ENCODE data around the gene GNAO1.

The GNAO1 gene

GRCh38 chr16:56347670-56348069 lies 156.4 kb downstream of the GNAO1 start:
- POLR2A ChIA-PET = no interaction called here
- H3K36me3 ChIP-seq (ENCODE audit: control insufficient read depth in 2 of 2, insufficient read depth in 1 of 2, low read length in 2 of 2) = no peaks in the 10 kb centered on the region
- no peak for TF ChIP-seq ZNF280C (tag by site-specific recombination; IDR thresholded peaks at IDR 0.05)
- no peak for TF ChIP-seq ZNF10 (tag by site-specific recombination; IDR thresholded peaks at IDR 0.05)
- TF ChIP-seq ZNF704 (tag by site-specific recombination; IDR thresholded peaks at IDR 0.05) = no peak
- no peak for TF ChIP-seq HOXD13 (CRISPR knock-in tag; IDR thresholded peaks at IDR 0.05; ENCODE audit: borderline replicate concordance)
- no peak for TF ChIP-seq ZNF830 (tag by site-specific recombination; IDR thresholded peaks at IDR 0.05; ENCODE audit: low read depth)
- TF ChIP-seq OSR2 (tag by site-specific recombination; IDR thresholded peaks at IDR 0.05) = no peak
- TF ChIP-seq ZNF776 (tag by site-specific recombination; IDR thresholded peaks at IDR 0.05; ENCODE audit: borderline replicate concordance) = no peak
- H3K4me3 ChIP-seq (ENCODE audit: low read depth, low read length) = no peak overlapping the region
- H3K4me1 ChIP-seq (ENCODE audit: control insufficient read depth, insufficient read depth, low read length) = no peaks in the 10 kb centered on the region
- CTCF ChIA-PET = interaction anchor here (0.5 to 4.0 kb wide), 2 partner anchors 9 to 146 kb away, joined by 3 to 25 read pairs; no protein-coding TSS in a partner anchor
- no peaks in the 10 kb centered on the region for H3K9me3 ChIP-seq (ENCODE audit: control insufficient read depth, insufficient read depth, low read depth, low read length)
- H3K27ac ChIP-seq (ENCODE audit: extremely low read depth, low read depth, low read length) = no peak overlapping the region

- H3K36me3 ChIP-seq (ENCODE audit: control insufficient read depth in 2 of 2, insufficient read depth in 1 of 2, low read length in 2 of 2) = no peaks in the 10 kb centered on the region
- CTCF ChIA-PET = interaction anchor here (0.5 to 4.0 kb wide), 3 partner anchors 8 to 147 kb away, joined by 3 to 25 read pairs (median 3); no protein-coding TSS in a partner anchor
- H3K27ac ChIP-seq (ENCODE audit: extremely low read depth, low read depth, low read length) = no peak overlapping the region
- H3K4me1 ChIP-seq (ENCODE audit: control insufficient read depth, insufficient read depth, low read length) = no peaks in the 10 kb centered on the region
- POLR2A ChIA-PET = no interaction called here
- H3K4me3 ChIP-seq (ENCODE audit: low read depth, low read length) = no peak overlapping the region
- no peaks in the 10 kb centered on the region for H3K9me3 ChIP-seq (ENCODE audit: control insufficient read depth, insufficient read depth, low read depth, low read length)
- TF ChIP-seq ZNF785 (tag by site-specific recombination; IDR thresholded peaks at IDR 0.05) (no peak), ZNF221 (tag by site-specific recombination; IDR thresholded peaks at IDR 0.05; ENCODE audit: borderline replicate concordance) (no peak), ZNF132 (tag by site-specific recombination; IDR thresholded peaks at IDR 0.05; ENCODE audit: borderline replicate concordance) (no peak), ZNF280C (tag by site-specific recombination; IDR thresholded peaks at IDR 0.05) (no peak), ZNF324 (tag by site-specific recombination; IDR thresholded peaks at IDR 0.05) (no peak), KLF7 (tag by site-specific recombination; IDR thresholded peaks at IDR 0.05; ENCODE audit: borderline replicate concordance) (no peak), ZNF433 (tag by site-specific recombination; IDR thresholded peaks at IDR 0.05; ENCODE audit: low read depth) (no peak), ZNF707 (tag by site-specific recombination; IDR thresholded peaks at IDR 0.05) (no peak), ZBTB1 (tag by site-specific recombination; IDR thresholded peaks at IDR 0.05) (no peak), IKZF3 (tag by site-specific recombination; IDR thresholded peaks at IDR 0.05) (no peak), ZXDB (tag by site-specific recombination; IDR thresholded peaks at IDR 0.05) (no peak), ZBTB11 (tag by site-specific recombination; conservative IDR thresholded peaks at IDR 0.05; ENCODE audit: low read depth) (no peak), REST (tag by site-specific recombination; IDR thresholded peaks at IDR 0.05) (no peak), GLIS2 (tag by site-specific recombination; IDR thresholded peaks at IDR 0.05) (no peak), ZBTB8A (tag by site-specific recombination; IDR thresholded peaks at IDR 0.05) (no peak)
Observed at GRCh38 chr16:56348168-56349085, 157.1 kb downstream of the GNAO1 start.

Measured in HEK293 (cell line).